Sigmoid colon (tissue), 4 donors: Measurements from ENCODE around the gene MBLAC2.

Experiments used
- EP300 ChIP-seq, 4 donors: sonication (generic); formaldehyde crosslinking; IDR thresholded peaks; one replicate each; pipeline ENCODE4 v1.6.1; 2017; ENCODE audit warnings: antibody characterized with exemption in 4 of 4
- POLR2A ChIP-seq, 2 donors: fragments of 450-650 bp; IDR thresholded peaks; one replicate each; pipeline ENCODE4 v1.6.1; 2016; ENCODE audit warnings: antibody characterized with exemption in 2 of 2, mild to moderate bottlenecking in 2 of 2, moderate library complexity in 2 of 2
- TF ChIP-seq, protein P1 (sequence below), 4 experiments: fragments of 450-650 bp in 3 of 4; fragments of 200-600 bp in 1 of 4; IDR thresholded peaks; one replicate each; pipeline ENCODE4 v1.5.1; 2016 to 2019; ENCODE audit warnings: antibody characterized with exemption in 4 of 4, mild to moderate bottlenecking in 3 of 4, moderate library complexity in 2 of 4

DNA sequence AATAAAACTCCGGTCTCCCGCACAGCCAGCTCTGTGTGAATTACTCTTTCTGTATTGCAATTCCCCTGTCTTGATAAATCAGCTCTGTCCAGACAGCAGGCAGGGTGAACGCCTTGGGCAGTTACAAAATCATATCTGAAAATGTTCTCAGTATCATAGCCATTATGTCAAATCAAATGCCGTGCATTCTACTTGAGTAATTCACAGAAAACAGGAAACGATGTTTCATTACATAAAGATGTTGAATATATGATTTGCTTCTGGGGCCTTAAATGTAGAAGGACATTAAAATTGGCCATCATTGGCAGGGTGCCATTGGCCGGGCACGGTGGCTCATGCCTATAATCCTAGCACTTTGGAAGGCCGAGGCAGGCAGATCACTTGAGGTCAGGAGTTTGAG is 8.6 kb upstream of the MBLAC2 start:
- TF ChIP-seq POLR2A (IDR thresholded peaks at IDR 0.05) (no peak), EP300 (IDR thresholded peaks at IDR 0.05) (no peak)
- TF ChIP-seq, protein P1, sequence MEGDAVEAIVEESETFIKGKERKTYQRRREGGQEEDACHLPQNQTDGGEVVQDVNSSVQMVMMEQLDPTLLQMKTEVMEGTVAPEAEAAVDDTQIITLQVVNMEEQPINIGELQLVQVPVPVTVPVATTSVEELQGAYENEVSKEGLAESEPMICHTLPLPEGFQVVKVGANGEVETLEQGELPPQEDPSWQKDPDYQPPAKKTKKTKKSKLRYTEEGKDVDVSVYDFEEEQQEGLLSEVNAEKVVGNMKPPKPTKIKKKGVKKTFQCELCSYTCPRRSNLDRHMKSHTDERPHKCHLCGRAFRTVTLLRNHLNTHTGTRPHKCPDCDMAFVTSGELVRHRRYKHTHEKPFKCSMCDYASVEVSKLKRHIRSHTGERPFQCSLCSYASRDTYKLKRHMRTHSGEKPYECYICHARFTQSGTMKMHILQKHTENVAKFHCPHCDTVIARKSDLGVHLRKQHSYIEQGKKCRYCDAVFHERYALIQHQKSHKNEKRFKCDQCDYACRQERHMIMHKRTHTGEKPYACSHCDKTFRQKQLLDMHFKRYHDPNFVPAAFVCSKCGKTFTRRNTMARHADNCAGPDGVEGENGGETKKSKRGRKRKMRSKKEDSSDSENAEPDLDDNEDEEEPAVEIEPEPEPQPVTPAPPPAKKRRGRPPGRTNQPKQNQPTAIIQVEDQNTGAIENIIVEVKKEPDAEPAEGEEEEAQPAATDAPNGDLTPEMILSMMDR (IDR thresholded peaks at IDR 0.05): no peak
